Keratinocyte (primary cell): ENCODE data around the gene SAMD4A. TPM values are rescaled to one million over a fixed set of nuclear protein-coding genes. Genes with fewer than 3 reads are reported as not detected.

Experiments
- DNase-seq: peaks from one replicate; pipeline ENCODE4 v3.0.0-alpha.2; 2011; ENCODE audit warnings: low read depth, missing footprints, low spot score
- FAIRE-seq: peaks from 2 replicates; lab custom pipeline; 2011; peaks lifted over from hg19 to GRCh38; lab: Jason Lieb, UNC
- H2AFZ ChIP-seq: 2 replicates; pipeline ENCODE4 v1.6.0; 2012; ENCODE audit warnings: low read length, control low read depth, inconsistent platforms; ENCODE audit not compliant: control insufficient read depth
- H3K27ac ChIP-seq: 2 replicates; pipeline ENCODE4 v1.5.1; 2011; ENCODE audit warnings: low read length; ENCODE audit not compliant: control insufficient read depth, insufficient read depth
- H3K27me3 ChIP-seq: 3 replicates; pipeline ENCODE4 v1.6.0; 2011; ENCODE audit warnings: low read length; ENCODE audit not compliant: control insufficient read depth, insufficient read depth; ENCODE audit errors: extremely low read depth
- H3K36me3 ChIP-seq, 2 experiments: 2 replicates in 1 of 2; 3 replicates in 1 of 2; pipeline ENCODE4 v1.5.1; 2011; ENCODE audit warnings: low read length in 2 of 2, mild to moderate bottlenecking in 1 of 2; ENCODE audit not compliant: control insufficient read depth in 2 of 2, insufficient read depth in 2 of 2; ENCODE audit errors: extremely low read depth in 1 of 2
- H3K4me1 ChIP-seq: 3 replicates; pipeline ENCODE4 v1.5.1; 2011; ENCODE audit warnings: low read length; ENCODE audit not compliant: control insufficient read depth, insufficient read depth; ENCODE audit errors: extremely low read depth
- H3K4me2 ChIP-seq: 3 replicates; pipeline ENCODE4 v1.6.0; 2011; ENCODE audit warnings: low read depth, low read length; ENCODE audit not compliant: control insufficient read depth, insufficient read depth; ENCODE audit errors: extremely low read depth
- H3K4me3 ChIP-seq, 3 experiments: fragments of 200-600 bp in 1 of 3; sonication (generic) in 1 of 3; 2 replicates in 2 of 3; 3 replicates in 1 of 3; pipeline ENCODE4 v1.5.1; 2011 to 2016; ENCODE audit warnings: low read length in 3 of 3, mild to moderate bottlenecking in 3 of 3, control low read depth in 2 of 3, inconsistent platforms in 1 of 3, low read depth in 1 of 3, mixed read lengths in 1 of 3, mixed run types in 1 of 3, moderate library complexity in 1 of 3; ENCODE audit not compliant: control insufficient read depth in 2 of 3, insufficient read depth in 2 of 3; ENCODE audit errors: extremely low read depth in 1 of 3
- H3K79me2 ChIP-seq: 2 replicates; pipeline ENCODE4 v1.6.0; 2012; ENCODE audit warnings: low read length; ENCODE audit not compliant: control insufficient read depth, insufficient read depth
- H3K9ac ChIP-seq: 3 replicates; pipeline ENCODE4 v1.6.0; 2011; ENCODE audit warnings: low read length; ENCODE audit not compliant: control insufficient read depth, insufficient read depth; ENCODE audit errors: extremely low read depth
- H3K9me1 ChIP-seq: 3 replicates; pipeline ENCODE4 v1.6.0; 2011; ENCODE audit warnings: low read length; ENCODE audit not compliant: control insufficient read depth, insufficient read depth; ENCODE audit errors: extremely low read depth
- H3K9me3 ChIP-seq: 2 replicates; pipeline ENCODE4 v1.5.1; 2012; ENCODE audit warnings: low read depth, low read length; ENCODE audit not compliant: control insufficient read depth
- H4K20me1 ChIP-seq: 3 replicates; pipeline ENCODE4 v1.6.0; 2011; ENCODE audit warnings: low read length; ENCODE audit not compliant: control insufficient read depth, insufficient read depth; ENCODE audit errors: extremely low read depth
- EZH2 ChIP-seq: IDR thresholded peaks from one replicate; pipeline ENCODE4 v1.6.1; 2012; ENCODE audit warnings: inconsistent platforms, mild to moderate bottlenecking, low read length, moderate library complexity
- dilution Hi-C: fragments of 300-500 bp; cut with MboI; formaldehyde crosslinking; loops from one replicate; pipeline ENCODE4 v1.7.0; 2020; ENCODE audit warnings: low sequenced_read_pairs; ENCODE audit not compliant: extremely low pct_ligation_motif_present
- polyA plus RNA-seq, 5 experiments: library from polyadenylated mRNA; depleted of rRNA in 3 of 5; stranded (reverse) in 3 of 5; stranded (forward) in 1 of 5; unstranded in 1 of 5; fragments of >200 nt; gene quantifications; 1 replicate in 1 of 5; 2 replicates in 3 of 5; 3 replicates in 1 of 5; pipeline versions ENCODE4 v1.2.1 to v1.2.3, GENCODE V29; 2011 to 2012; ENCODE audit warnings: missing spikeins in 2 of 5, low read depth in 1 of 5, low replicate concordance in 1 of 5
- TF ChIP-seq, protein P1 (sequence below), 3 experiments: IDR thresholded peaks in 1 of 3; conservative IDR thresholded peaks in 1 of 3; optimal IDR thresholded peaks in 1 of 3; 2 replicates in 2 of 3; 3 replicates in 1 of 3; pipeline versions ENCODE3 to v1.5.1; 2011; ENCODE audit warnings: low read length in 3 of 3, mild to moderate bottlenecking in 3 of 3, moderate library complexity in 2 of 3, control low read depth in 1 of 3, inconsistent platforms in 1 of 3; ENCODE audit not compliant: insufficient read depth in 2 of 3; ENCODE audit errors: extremely low read depth in 1 of 3

Gene SAMD4A
- polyA plus RNA-seq, 1 donor (not counting 4 experiments of a cell fraction or from before 2014, with no cell fraction given), result 16.2 TPM

DNA sequence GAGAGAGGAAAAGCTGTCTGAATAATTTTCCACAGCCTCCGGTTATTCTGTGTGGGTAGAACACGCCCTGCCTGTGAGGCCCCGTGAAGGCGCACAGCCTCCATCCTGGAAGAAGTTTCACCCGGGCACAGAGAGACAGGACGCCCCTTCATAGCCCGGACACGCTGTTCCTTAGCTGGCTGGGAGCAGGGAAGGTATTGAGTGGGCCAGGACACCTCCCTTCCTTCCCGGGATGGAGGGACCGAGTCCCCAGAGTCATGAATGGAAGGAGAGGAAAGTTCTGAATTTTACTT lies 200.2 kb downstream of the SAMD4A start:
- peaks cover 14 to 28% of the 10 kb centered on the region in 2 experiments for H3K36me3 ChIP-seq

DNA sequence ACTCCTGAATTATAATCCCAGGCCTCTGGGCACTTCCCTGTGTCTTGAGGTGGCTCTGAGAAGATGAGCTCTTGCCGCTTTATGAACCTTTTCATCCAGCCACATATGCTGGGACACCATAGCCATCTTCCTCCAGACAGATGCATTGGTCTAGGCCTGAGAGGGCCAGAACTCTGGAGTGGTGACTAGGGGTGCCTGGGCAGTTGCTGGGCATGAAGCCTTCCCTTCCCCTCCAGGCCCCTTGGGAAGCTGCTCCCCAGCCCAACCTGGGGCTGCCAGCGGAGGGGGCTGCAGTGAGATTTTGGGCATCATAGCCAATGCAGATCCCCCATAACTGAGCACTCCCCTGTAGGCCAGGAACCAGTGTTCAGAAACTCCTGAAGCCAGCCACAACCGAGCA lies 200.5 kb downstream of the SAMD4A start:
- dilution Hi-C loops, result no loop called here
- Histone ChIP-seq H3K9me1 (no peaks in the 10 kb centered on the region), H3K4me3 (no peak overlapping the region), H4K20me1 (no peaks in the 10 kb centered on the region), H2AFZ (no peak overlapping the region), H3K27ac (no peak overlapping the region), H3K9ac (no peak overlapping the region), H3K9me3 (no peaks in the 10 kb centered on the region), H3K27me3 (no peaks in the 10 kb centered on the region), H3K36me3 (peaks cover 14 to 28% of the 10 kb centered on the region in 2 experiments), H3K4me2 (no peak overlapping the region), H3K4me1 (peaks cover 2% of the 10 kb centered on the region), H3K79me2 (no peaks in the 10 kb centered on the region)
- DNase-seq (no peak), FAIRE-seq (no peak)
- no peak for TF ChIP-seq EZH2
- TF ChIP-seq, protein P1, sequence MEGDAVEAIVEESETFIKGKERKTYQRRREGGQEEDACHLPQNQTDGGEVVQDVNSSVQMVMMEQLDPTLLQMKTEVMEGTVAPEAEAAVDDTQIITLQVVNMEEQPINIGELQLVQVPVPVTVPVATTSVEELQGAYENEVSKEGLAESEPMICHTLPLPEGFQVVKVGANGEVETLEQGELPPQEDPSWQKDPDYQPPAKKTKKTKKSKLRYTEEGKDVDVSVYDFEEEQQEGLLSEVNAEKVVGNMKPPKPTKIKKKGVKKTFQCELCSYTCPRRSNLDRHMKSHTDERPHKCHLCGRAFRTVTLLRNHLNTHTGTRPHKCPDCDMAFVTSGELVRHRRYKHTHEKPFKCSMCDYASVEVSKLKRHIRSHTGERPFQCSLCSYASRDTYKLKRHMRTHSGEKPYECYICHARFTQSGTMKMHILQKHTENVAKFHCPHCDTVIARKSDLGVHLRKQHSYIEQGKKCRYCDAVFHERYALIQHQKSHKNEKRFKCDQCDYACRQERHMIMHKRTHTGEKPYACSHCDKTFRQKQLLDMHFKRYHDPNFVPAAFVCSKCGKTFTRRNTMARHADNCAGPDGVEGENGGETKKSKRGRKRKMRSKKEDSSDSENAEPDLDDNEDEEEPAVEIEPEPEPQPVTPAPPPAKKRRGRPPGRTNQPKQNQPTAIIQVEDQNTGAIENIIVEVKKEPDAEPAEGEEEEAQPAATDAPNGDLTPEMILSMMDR (optimal IDR thresholded peaks at IDR 0.05 in 1 of 3, IDR thresholded peaks at IDR 0.05 in 1 of 3, conservative IDR thresholded peaks at IDR 0.05 in 1 of 3; ENCODE audit: extremely low read depth in 1 of 3, insufficient read depth in 2 of 3, low read length in 3 of 3), result no peak

More for the DNA sequence above, 200.2 kb downstream of the SAMD4A start:
- no peaks in the 10 kb centered on the region for H4K20me1 ChIP-seq
- no peak for FAIRE-seq
- H3K4me2 ChIP-seq, result no peak overlapping the region
- H2AFZ ChIP-seq, result no peak overlapping the region
- no peak overlapping the region for H3K9ac ChIP-seq
- H3K9me1 ChIP-seq, result no peaks in the 10 kb centered on the region
- H3K27me3 ChIP-seq, result no peaks in the 10 kb centered on the region
- dilution Hi-C loops, result no loop called here
- no peaks in the 10 kb centered on the region for H3K9me3 ChIP-seq
- H3K4me3 ChIP-seq, result no peak overlapping the region
- DNase-seq, result no peak
- no peak for TF ChIP-seq EZH2
- TF ChIP-seq, protein P1 (optimal IDR thresholded peaks at IDR 0.05 in 1 of 3, IDR thresholded peaks at IDR 0.05 in 1 of 3, conservative IDR thresholded peaks at IDR 0.05 in 1 of 3; ENCODE audit: extremely low read depth in 1 of 3, insufficient read depth in 2 of 3, low read length in 3 of 3), result no peak
- no peaks in the 10 kb centered on the region for H3K4me1 ChIP-seq
- no peaks in the 10 kb centered on the region for H3K79me2 ChIP-seq
- H3K27ac ChIP-seq, result no peak overlapping the region
